Esophagus (tissue), 2 donors: ENCODE results near the gene ACOX1. TPM values are rescaled to one million over a fixed set of nuclear protein-coding genes. Genes with fewer than 3 reads are reported as not detected.
A peak's percentile ranks its signal among the peaks of the same experiment; 100 is the strongest.

Experiments
- H3K27ac ChIP-seq, 2 donors: one replicate each; pipeline ENCODE4 v1.5.1; 2013; ENCODE audit warnings: low read depth in 2 of 2, mild to moderate bottlenecking in 2 of 2, inconsistent platforms in 1 of 2, low read length in 1 of 2, moderate library complexity in 1 of 2
- H3K27me3 ChIP-seq, 2 donors: one replicate each; pipeline ENCODE4 v1.6.1; 2013; ENCODE audit warnings: low read length in 2 of 2, control low read depth in 1 of 2, mild to moderate bottlenecking in 1 of 2; ENCODE audit not compliant: insufficient read depth in 2 of 2, control insufficient read depth in 1 of 2
- H3K36me3 ChIP-seq, 2 donors: one replicate each; pipeline ENCODE4 v1.6.1; 2013; ENCODE audit warnings: low read length in 1 of 2; ENCODE audit not compliant: control insufficient read depth in 2 of 2, insufficient read depth in 2 of 2
- H3K4me1 ChIP-seq, 2 donors: one replicate each; pipeline ENCODE4 v1.6.1; 2013; ENCODE audit warnings: low read length in 1 of 2; ENCODE audit not compliant: control insufficient read depth in 2 of 2, insufficient read depth in 2 of 2
- H3K4me3 ChIP-seq, 2 donors: one replicate each; pipeline ENCODE4 v1.5.1; 2013; ENCODE audit warnings: low read length in 2 of 2, mild to moderate bottlenecking in 2 of 2, low read depth in 1 of 2, moderate library complexity in 1 of 2
- H3K9me3 ChIP-seq, 2 donors: one replicate each; pipeline ENCODE4 v1.6.1; 2013; ENCODE audit warnings: mild to moderate bottlenecking in 2 of 2, low read depth in 1 of 2, low read length in 1 of 2, moderate library complexity in 1 of 2; ENCODE audit not compliant: control insufficient read depth in 2 of 2, insufficient read depth in 1 of 2
- WGBS, 2 donors: extraction: QIAGEN DNeasy Blood & Tissue Kit; methylation state at CpG; one replicate each; pipeline ENCODE4 v1.1.7; 2013; 5-methylcytosine and 5-hydroxymethylcytosine counted together
- polyA plus RNA-seq, 2 donors: library from polyadenylated mRNA; stranded (reverse); fragments of 200-250 nt; gene quantifications; one replicate each; pipeline ENCODE4 v1.2.3, GENCODE V29; 2013
- donor health status: healthy with polysubstance abuse.
- donor health status: Bipolar disorder and iron deficiency.

The ACOX1 gene
- polyA plus RNA-seq, 2 donors = 22.7 to 37.4 TPM

GRCh38 chr17:76019833-76020467 lies 41.0 kb upstream of the ACOX1 start:
- H3K27ac ChIP-seq = no peak overlapping the region
- H3K4me3 ChIP-seq = no peak overlapping the region
- H3K9me3 ChIP-seq = no peaks in the 10 kb centered on the region
- whole genome bisulfite sequencing, 2 donors = 87 to 89% methylated on average over 6 of the region's 6 CpGs
- H3K27me3 ChIP-seq = no peaks in the 10 kb centered on the region
- H3K4me1 ChIP-seq = peaks cover 1 to 4% of the 10 kb centered on the region in 2 donors
- H3K36me3 ChIP-seq = peaks cover 0 to 58% of the 10 kb centered on the region in 2 donors

GRCh38 chr17:76018801-76019200 lies 39.8 kb upstream of the ACOX1 start:
- Histone ChIP-seq H3K27me3 (no peaks in the 10 kb centered on the region), H3K9me3 (no peaks in the 10 kb centered on the region), H3K4me3 (no peak overlapping the region), H3K36me3 (peaks cover 4 to 65% of the 10 kb centered on the region in 2 donors), H3K27ac (no peak overlapping the region), H3K4me1 (peaks cover 4 to 9% of the 10 kb centered on the region in 2 donors)
- WGBS, 2 donors = 85 to 90% methylated on average over 13 of the region's 13 CpGs

- Histone ChIP-seq H3K9me3 (no peaks in the 10 kb centered on the region), H3K4me1 (peaks cover 4 to 7% of the 10 kb centered on the region in 2 donors), H3K4me3 (no peak overlapping the region), H3K27ac (no peak overlapping the region), H3K27me3 (no peaks in the 10 kb centered on the region), H3K36me3 (peaks cover 5 to 65% of the 10 kb centered on the region in 2 donors)
- 86 to 93% methylated on average over 11 of the region's 11 CpGs for WGBS, 2 donors
These were observed 39.3 kb upstream of the ACOX1 start for GRCh38 chr17:76018340-76018680.

GRCh38 chr17:76017481-76018339 lies 38.7 kb upstream of the ACOX1 start:
- peaks cover 5 to 61% of the 10 kb centered on the region in 2 donors for H3K36me3 ChIP-seq

GRCh38 chr17:76014925-76015261 lies 35.9 kb upstream of the ACOX1 start:
- 63 to 64% methylated on average over 24 to 26 of the region's 26 CpGs for WGBS, 2 donors
- peak overlapping the region in 1 of 2 donors; percentile 13 for H3K27ac ChIP-seq

More at GRCh38 chr17:76017481-76018339, 38.7 kb upstream of the ACOX1 start:
- WGBS, 2 donors = 87% methylated on average over 20 to 21 of the region's 21 CpGs
- Histone ChIP-seq H3K4me3 (no peak overlapping the region), H3K4me1 (peaks cover 4 to 7% of the 10 kb centered on the region in 2 donors), H3K27ac (no peak overlapping the region), H3K9me3 (no peaks in the 10 kb centered on the region), H3K27me3 (no peaks in the 10 kb centered on the region)

GRCh38 chr17:76014100-76014924 lies 35.3 kb upstream of the ACOX1 start:
- Histone ChIP-seq H3K4me3 (no peak overlapping the region), H3K27me3 (no peaks in the 10 kb centered on the region), H3K36me3 (peaks cover 9 to 75% of the 10 kb centered on the region in 2 donors), H3K9me3 (no peaks in the 10 kb centered on the region), H3K27ac (peak overlapping the region; percentile 17 to 27), H3K4me1 (peaks cover 4 to 7% of the 10 kb centered on the region in 2 donors)
- 24% methylated on average over 19 of the region's 19 CpGs for WGBS, 2 donors

More at GRCh38 chr17:76014925-76015261, 35.9 kb upstream of the ACOX1 start:
- Histone ChIP-seq H3K36me3 (peaks cover 9 to 72% of the 10 kb centered on the region in 2 donors), H3K4me1 (peaks cover 4 to 7% of the 10 kb centered on the region in 2 donors), H3K27me3 (no peaks in the 10 kb centered on the region), H3K4me3 (no peak overlapping the region), H3K9me3 (no peaks in the 10 kb centered on the region)

GRCh38 chr17:76013377-76013932 lies 34.5 kb upstream of the ACOX1 start:
- Histone ChIP-seq H3K27me3 (no peaks in the 10 kb centered on the region), H3K27ac (no peak overlapping the region), H3K36me3 (peaks cover 9 to 73% of the 10 kb centered on the region in 2 donors), H3K9me3 (no peaks in the 10 kb centered on the region), H3K4me3 (no peak overlapping the region), H3K4me1 (peaks cover 4 to 7% of the 10 kb centered on the region in 2 donors)
- WGBS, 2 donors = 82 to 85% methylated on average over 15 of the region's 15 CpGs

GRCh38 chr17:76011951-76012350 lies 33.0 kb upstream of the ACOX1 start:
- H3K4me1 ChIP-seq = peaks cover 4 to 7% of the 10 kb centered on the region in 2 donors
- no peaks in the 10 kb centered on the region for H3K27me3 ChIP-seq
- H3K27ac ChIP-seq = no peak overlapping the region
- H3K36me3 ChIP-seq = peaks cover 9 to 74% of the 10 kb centered on the region in 2 donors
- no peaks in the 10 kb centered on the region for H3K9me3 ChIP-seq
- 85% methylated on average over 5 of the region's 5 CpGs for WGBS, 2 donors
- no peak overlapping the region for H3K4me3 ChIP-seq
